ENCODE results near the gene C12orf76.
"Not testable (repeated sequence)": the region's sequence is repeated elsewhere in the genome, so short reads cannot be mapped to it uniquely, and the experiment has no call there.

C12orf76 gene

GRCh38 chr12:110015132-110015531 lies 33.2 kb downstream of the C12orf76 start:
- no peak for DNase-seq

DNA sequence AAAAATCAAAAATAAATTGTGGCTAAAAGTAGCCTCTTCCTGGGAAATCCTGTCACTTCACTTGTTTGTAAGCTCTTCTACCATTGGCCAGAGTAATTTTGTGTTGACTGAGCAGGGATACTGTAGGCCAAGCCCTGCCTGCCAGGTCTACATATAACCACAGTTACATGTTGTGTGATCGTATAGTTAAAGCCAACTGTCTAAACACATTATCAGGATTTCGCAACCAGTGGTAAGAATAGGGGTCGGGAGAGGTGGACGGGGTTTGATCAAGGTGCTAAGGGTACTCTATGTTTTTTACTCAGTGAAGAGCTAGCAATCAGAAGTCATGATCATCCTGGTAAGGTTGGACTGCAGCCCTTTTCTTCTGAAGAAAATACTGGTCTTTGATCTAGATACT lies 35.7 kb downstream of the C12orf76 start:
- DNase-seq, result no peak

- no peak for DNase-seq
Measured at GRCh38 chr12:110012137-110012536, 36.2 kb downstream of the C12orf76 start.

DNA sequence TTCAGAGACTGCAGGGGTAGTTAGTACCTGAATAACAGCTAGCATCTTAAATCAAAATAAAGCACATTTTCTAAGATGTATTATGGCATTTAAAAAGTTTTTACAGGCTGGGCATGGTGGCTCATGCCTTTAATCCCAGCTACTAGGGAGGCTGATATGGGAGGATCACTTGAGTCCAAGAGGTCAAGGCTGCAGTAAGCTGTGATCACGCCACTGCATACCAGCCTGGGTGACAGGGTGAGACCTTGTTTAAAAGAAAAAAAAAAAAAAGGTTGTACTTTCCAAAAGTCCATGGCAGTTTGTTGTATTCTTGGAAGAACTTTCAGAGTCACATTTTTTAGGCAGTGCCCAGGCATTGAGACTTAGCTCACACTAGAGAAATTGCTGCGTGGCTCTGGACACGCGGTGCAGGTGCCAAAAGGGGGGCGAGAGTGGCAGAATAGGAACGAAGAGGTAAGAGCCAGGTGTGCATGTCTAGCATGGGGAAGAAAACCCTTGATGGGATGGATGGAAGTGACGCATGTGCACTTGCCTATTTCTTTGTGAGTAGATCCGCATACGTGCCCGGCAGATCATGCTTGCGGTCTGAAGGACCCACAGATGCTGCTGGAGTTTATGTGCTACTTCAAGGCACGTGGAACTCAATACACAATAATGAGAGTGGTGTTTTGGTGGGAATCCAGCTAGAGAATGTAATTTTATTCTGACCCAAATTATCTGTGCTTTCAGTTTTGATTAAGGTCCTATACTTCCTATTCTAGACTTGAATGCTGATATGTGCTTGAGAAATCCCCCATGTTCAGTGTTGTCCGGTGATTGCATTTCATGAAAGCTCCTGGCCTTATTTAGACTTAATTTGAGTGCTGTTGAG lies 37.2 kb downstream of the C12orf76 start:
- DNase-seq, result no peak

DNA sequence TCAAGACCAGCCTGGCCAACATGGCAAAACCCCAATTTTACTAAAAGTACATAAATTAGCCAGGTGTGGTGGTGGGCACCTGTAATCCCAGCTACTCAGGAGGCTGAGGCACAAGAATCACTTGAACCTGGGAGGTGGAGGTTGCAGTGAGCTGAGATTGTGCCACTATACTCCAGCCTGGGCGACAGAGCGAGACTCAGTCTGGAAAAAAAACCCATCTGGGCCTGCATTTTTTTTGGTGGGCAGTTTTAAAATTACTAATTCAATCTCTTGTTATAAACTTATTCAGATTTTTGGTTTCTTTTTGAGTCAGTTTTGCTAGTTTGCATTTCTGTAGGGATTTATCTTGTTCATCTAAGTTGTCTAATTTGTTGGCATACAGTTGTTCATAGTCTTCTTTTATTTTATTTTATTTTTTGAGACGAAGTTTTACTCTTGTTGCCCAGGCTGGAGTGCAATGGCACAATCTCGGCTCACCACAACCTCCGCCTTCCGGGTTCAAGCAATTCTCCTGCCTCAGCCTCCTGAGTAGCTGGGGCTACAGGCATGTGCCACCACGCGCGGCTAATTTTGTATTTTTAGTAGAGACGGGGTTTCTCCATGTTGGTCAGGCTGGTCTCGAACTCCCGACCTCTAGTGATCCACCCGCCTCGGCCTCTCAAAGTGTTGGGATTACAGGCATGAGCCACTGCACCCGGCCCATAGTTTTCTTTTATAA lies 39.5 kb downstream of the C12orf76 start:
- not testable (repeated sequence) for DNase-seq

- no peak for DNase-seq
Measured at GRCh38 chr12:110007881-110008280, 40.4 kb downstream of the C12orf76 start.

GRCh38 chr12:110006115-110006514 lies 42.2 kb downstream of the C12orf76 start:
- DNase-seq, result no peak

DNA sequence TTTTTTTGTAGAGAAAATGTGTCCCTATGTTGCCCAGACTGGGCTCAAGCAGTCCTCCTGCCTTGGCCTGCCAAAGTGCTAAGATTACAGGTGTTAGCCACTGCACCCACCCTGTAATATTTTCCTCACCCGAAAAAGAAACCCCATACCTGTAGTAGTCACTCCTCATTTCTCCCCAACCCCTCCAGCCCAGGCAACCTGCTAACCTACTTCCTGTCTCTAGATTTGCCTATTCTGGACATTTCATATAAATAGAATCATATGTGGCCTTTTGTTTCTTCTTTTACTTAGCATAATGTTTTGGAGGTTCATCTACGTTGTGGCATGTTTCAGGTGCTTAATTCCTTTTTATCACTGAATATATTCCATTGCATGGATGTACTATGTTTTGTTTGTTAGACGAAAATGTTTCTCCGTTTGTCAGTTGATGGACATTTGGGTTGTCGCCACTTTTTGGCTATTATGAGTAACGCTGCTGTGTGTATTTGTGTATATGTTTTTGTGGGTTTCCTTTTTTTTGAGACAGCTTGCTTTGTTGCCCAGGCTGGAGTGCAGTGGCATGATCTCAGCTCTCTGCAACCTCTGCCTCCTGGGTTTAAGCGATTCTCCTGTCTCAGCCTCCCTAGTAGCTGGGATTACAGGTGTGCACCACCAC lies 42.9 kb downstream of the C12orf76 start:
- no peak for DNase-seq

DNA sequence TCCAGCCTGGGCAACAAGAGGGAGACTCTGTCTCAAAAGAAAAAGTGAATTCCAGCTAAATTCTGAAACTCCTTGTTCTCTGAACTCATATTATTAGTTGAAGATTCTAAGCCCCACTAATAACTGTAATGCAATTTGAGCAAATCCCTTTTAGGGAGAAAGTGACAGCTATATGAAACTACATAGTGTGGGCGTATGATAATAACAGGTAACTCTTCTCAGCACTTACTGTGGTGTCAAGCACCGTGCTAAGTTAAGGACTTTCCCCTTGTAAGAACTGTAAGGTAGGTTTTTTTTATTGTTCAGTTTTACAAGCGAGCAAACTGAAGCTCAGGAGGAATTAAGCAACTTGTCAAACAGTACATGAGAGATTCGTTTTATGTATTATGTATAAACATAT lies 43.7 kb downstream of the C12orf76 start:
- no peak for DNase-seq

GRCh38 chr12:110002676-110003515 lies 45.4 kb downstream of the C12orf76 start:
- DNase-seq, result no peak

DNA sequence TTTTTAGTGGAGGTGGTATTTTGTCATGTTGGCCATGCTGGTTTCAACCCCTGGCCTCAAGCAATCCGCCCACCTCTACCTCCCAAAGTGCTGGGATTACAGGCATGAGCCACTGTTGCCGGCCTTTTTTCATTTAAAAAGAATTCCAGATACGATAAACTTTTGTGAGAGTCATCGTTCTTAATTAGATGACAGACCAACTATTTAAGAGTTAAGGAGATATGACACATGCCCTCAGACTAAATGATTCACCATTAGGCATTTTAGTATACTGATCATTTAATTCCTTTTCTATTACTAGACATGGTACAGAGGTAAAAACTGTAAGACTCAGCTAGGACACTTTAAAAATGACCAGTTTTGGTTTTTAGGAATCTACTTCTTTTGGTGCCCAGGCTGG lies 46.7 kb downstream of the C12orf76 start:
- DNase-seq, result no peak

- DNase-seq, result no peak
Measured at GRCh38 chr12:109999983-110000505, 48.3 kb downstream of the C12orf76 start.

GRCh38 chr12:109999649-109999971 lies 48.7 kb downstream of the C12orf76 start:
- DNase-seq, result no peak

DNA sequence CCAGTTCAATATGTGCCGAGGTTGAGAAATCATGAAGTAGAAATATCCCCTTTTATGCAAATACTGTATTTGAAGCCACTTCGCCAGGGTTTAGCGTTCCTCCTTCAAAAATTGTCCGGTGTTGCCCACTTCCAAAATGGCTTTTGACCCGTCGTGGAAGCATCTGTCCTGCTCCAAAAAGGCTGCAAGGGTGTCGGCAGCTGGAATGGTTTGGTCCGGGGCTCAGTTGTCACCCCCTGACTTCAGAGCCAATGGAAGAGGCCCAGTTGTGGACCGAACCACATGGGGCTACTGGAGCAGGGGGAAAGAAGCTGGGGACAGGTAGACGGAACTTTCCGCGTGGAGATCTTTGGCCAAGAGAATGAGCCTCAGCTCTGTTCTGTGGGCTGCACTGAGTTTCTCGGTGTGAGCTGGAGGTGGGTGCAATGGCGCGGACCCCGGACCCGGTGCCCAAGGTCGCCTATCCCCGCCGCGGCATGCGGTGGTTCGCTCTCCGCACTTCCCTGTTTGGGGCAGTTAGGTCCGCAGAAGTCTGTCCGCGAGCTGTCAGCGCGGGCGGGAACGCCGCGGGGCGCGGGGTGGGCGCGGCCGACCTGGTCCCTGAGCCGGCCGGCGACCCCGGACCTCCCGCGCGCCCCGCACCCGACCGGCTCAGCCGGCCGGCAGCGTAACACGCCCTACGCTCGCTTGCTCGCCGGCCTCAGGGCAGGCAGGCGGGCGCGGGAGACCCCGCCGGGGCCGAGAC lies 49.2 kb downstream of the C12orf76 start, which contains the start of gene ANKRD13A:
ANKRD13A (plus strand) TSS at position 527 of the 745 bp plus-strand sequence. CDS start 259 bp downstream, outside the sequence.
- peak; percentile 83 for DNase-seq

DNA sequence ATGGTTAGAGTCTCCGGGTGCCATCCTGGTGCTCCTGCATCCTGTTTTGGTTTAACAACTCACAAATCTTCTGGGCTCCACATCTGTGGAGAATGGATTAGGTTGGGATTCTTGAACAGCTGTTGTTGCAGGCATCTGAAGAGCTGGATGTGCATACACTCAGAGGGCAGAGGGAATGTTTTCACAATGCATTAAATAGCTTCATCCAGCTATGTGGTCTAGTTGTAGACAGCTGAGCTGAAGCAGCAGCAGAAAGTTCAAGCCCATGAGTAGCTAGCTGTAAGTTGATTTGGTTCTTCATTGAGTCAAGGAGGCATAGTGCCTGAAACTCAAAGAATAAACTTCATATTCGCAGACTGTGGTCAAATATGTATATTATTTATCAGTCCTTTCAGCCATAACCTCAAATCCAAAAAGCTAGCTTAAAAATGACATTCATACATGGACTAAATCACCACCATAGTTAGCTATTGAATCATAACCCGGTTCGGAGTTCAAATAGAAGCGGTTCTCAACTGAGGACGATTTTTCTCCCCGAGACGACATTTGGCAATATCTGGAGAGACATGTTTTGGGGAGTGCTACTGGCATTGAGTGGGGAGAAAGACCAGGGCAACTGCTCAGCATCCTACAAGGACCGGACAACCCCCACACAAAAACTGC lies 50.0 kb downstream of the C12orf76 start:
- no peak for DNase-seq

- no peak for DNase-seq
Measured at GRCh38 chr12:109997393-109997792, 50.9 kb downstream of the C12orf76 start.

DNA sequence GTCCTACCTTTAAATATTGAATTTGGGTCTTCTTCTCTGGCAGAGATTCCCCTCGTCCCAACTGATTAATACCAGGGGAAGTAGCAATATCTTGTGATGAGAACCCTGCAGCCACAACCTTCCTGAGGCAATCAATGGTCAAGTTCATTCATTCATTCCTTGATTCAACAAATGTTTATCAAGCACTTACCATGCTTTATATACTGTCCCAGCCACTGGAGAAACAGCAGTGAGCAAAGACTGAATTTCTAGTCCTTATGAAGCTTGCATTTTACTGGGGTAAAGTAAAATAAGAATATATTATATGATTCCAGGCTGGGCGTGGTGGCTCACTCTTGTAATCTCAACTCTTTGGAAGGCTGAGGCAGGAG lies 51.9 kb downstream of the C12orf76 start:
- no peak for DNase-seq

DNA sequence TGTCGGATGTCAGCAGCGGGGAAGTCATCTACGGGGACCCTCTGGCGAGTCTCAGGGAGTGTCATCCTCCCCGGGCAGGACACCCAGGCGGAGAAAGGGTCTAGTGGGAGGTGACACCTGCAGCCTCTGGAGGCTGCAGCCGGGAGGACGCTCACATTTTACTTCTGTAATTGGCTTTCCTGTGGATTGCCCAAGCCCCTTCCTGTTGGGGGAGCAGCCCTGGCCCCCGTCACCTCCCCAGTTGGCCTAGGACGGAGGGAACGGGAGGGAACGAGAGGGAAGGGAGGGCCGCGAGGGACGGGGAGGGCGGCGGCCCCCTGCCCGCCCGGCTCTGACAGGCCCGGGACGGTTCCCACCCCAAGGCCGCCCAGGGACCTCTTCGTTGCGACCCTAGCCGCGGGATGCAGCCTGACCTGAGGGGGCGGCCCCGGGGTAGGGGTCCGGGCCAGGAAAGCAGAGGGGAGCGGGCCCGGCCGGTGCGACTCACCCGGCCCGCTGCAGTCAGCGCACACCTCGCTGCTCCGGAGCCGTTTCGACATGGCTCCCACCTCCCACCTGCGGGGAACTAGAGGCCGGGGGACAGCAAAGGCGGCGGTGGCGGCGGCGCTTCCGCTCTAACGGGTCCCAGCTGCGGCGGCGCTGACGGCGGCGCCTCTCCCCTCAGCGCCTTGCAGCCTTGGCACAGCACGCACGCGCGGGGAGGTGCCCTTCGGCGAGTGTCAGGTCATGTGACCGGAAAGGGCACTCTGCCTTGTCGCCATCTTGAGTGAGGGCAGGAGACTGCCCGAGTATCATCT lies 52.4 kb downstream of the C12orf76 start, which contains the start of gene GIT2:
GIT2 (minus strand) TSS at position 683 of the 797 bp plus-strand sequence; CDS start at position 539, 144 bp downstream.
- DNase-seq, result peak; percentile 92

DNA sequence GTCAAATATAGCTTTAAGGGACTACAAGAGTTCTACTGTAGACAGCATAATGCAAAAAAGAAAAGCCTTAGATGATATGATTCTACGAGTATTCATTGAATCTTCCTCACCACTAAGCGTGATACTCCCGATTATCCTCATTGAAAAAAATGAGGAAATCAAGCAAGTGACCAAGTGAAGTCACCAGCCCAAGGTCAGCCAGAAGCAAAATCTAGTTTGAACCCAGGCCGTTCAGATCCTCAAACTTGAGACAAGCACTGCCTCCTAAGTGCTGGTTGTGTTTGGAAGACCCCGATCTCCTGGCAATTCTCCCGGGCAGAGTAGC lies 53.0 kb downstream of the C12orf76 start:
- DNase-seq, result no peak

All from activated CD4-positive, CD25-positive, alpha-beta regulatory T cell treated with anti-CD3 and anti-CD28 coated beads, Interleukin-2, amount 50 U/mL, for 72 hours (primary cell).